ENCODE measurements around the gene PAX4.

- TF ChIP-seq CTCF (conservative IDR thresholded peaks at IDR 0.05 in 1 of 2, IDR thresholded peaks at IDR 0.05 in 1 of 2; ENCODE audit: low read depth in 1 of 2, low read length in 2 of 2) (no peak), EZH2 (IDR thresholded peaks at IDR 0.05; ENCODE audit: low read length, missing control alignments) (no peak)
Measured at GRCh38 chr7:127666602-127667001, 48.7 kb upstream of the PAX4 start.

Measured in fibroblast of lung (primary cell).